ENCODE data around the gene S100A10. TPM values are rescaled to one million over a fixed set of nuclear protein-coding genes. Genes with fewer than 3 reads are reported as not detected.

S100A10 gene
- total RNA-seq, 2 experiments from 2014 or later = 189 to 204 TPM

DNA sequence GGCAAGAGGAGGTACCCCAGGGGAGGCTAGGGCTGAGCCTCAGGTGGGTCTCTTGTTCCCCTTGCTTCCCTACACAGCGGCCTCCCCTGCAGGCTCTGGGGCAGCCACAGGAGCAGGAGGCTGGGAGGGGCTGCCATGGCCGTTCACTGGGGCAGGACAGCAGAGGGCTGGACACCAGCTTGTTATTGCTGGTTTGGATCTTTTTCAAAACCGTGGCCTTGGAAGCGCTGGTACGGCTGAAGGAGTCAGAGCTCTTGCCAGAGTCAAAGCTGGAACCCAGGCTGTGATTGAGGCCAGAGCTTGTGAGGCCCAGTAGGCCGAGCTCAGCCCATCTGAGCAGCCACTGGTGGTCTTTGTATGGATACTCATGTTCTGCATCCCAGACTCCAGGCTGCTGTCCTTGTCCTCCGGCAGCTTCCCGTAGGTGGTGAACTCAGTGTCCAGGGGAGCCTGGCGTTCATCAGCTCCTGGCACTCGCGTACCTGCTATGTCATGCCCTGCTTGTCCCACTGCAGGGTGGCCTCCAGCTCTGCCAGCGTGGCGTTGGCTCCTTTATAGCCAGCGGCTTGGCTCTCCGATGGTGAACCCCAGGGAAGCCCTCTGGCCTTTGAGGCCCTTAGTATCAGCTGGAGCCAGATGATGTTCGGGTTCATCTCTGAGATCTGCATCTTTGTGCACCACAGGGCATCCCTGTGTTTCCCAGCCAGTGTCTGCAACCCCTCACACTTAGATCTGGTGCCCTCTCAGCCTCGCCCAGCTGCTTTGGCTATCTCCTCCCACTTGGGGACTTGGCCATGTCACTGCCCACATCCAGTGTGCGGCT is 44.1 kb downstream of the S100A10 start:
- intact Hi-C loops (cut with DNase I, micrococcal nuclease) = no loop called here
- Mint-ChIP-seq H3K4me1 (ENCODE audit: low read depth) (peaks cover 25% of the 10 kb centered on the region), H3K27me3 (no peaks in the 10 kb centered on the region), H3K4me3 (no peak overlapping the region), H3K36me3 (ENCODE audit: low read depth) (no peaks in the 10 kb centered on the region), H3K9me3 (no peaks in the 10 kb centered on the region), H3K27ac (no peak overlapping the region)
- POLR2A ChIA-PET = interaction anchor here (0.7 kb wide), 1 partner anchor 8 kb away, joined by 3 read pairs; no protein-coding TSS in a partner anchor
- DNase-seq = no peak
- TF ChIP-seq, protein P1, sequence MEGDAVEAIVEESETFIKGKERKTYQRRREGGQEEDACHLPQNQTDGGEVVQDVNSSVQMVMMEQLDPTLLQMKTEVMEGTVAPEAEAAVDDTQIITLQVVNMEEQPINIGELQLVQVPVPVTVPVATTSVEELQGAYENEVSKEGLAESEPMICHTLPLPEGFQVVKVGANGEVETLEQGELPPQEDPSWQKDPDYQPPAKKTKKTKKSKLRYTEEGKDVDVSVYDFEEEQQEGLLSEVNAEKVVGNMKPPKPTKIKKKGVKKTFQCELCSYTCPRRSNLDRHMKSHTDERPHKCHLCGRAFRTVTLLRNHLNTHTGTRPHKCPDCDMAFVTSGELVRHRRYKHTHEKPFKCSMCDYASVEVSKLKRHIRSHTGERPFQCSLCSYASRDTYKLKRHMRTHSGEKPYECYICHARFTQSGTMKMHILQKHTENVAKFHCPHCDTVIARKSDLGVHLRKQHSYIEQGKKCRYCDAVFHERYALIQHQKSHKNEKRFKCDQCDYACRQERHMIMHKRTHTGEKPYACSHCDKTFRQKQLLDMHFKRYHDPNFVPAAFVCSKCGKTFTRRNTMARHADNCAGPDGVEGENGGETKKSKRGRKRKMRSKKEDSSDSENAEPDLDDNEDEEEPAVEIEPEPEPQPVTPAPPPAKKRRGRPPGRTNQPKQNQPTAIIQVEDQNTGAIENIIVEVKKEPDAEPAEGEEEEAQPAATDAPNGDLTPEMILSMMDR (IDR thresholded peaks at IDR 0.05) = no peak
- Histone ChIP-seq H3K36me3 (ENCODE audit: insufficient read depth, low read length) (no peaks in the 10 kb centered on the region), H3K4me1 (ENCODE audit: insufficient read depth, low read length) (peaks cover 26% of the 10 kb centered on the region), H3K4me3 (ENCODE audit: low read length) (no peak overlapping the region), H3K9me3 (ENCODE audit: control insufficient read depth in 1 of 2, insufficient read depth in 1 of 2, low read length in 2 of 2) (no peaks in the 10 kb centered on the region), H3K27me3 (ENCODE audit: control insufficient read depth in 1 of 2, insufficient read depth in 2 of 2, low read length in 2 of 2) (no peaks in the 10 kb centered on the region), H3K27ac (ENCODE audit: low read depth in 1 of 2, low read length in 2 of 2) (no peak overlapping the region)
- no peak for ATAC-seq (ENCODE audit: poor library complexity)
- CTCF ChIA-PET = interaction anchor here (1.1 kb wide), 1 partner anchor 18 kb away, joined by 3 read pairs; no protein-coding TSS in a partner anchor

DNA sequence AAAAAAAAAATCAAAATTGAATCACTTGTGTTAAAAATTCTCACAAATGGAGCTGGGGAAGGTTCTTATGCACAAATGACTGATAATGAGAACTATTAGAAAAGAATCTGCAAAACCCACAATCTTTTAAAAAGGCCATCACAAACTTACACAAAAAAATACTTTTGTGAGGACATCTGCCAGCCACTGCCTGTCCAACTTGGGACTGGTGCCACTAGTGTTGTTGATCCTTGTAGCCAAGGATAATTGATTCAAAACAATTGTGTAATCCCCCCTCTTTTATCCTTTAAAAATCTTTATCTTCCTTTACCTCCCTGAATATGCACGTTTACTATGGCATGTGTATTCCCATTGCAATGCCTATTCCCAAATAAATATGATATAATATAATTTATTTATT is 45.2 kb downstream of the S100A10 start:
- Mint-ChIP-seq H3K27ac (no peak overlapping the region), H3K27me3 (no peaks in the 10 kb centered on the region), H3K9me3 (no peaks in the 10 kb centered on the region), H3K4me3 (no peak overlapping the region), H3K4me1 (ENCODE audit: low read depth) (peaks cover 33% of the 10 kb centered on the region), H3K36me3 (ENCODE audit: low read depth) (no peaks in the 10 kb centered on the region)
- intact Hi-C loops (cut with DNase I, micrococcal nuclease) = no loop called here
- Histone ChIP-seq H3K27me3 (ENCODE audit: control insufficient read depth in 1 of 2, insufficient read depth in 2 of 2, low read length in 2 of 2) (no peaks in the 10 kb centered on the region), H3K4me3 (ENCODE audit: low read length) (no peak overlapping the region), H3K36me3 (ENCODE audit: insufficient read depth, low read length) (no peaks in the 10 kb centered on the region), H3K9me3 (ENCODE audit: control insufficient read depth in 1 of 2, insufficient read depth in 1 of 2, low read length in 2 of 2) (no peaks in the 10 kb centered on the region), H3K27ac (ENCODE audit: low read depth in 1 of 2, low read length in 2 of 2) (no peak overlapping the region), H3K4me1 (ENCODE audit: insufficient read depth, low read length) (peaks cover 35% of the 10 kb centered on the region)
- DNase-seq (no peak), ATAC-seq (ENCODE audit: poor library complexity) (no peak)
- ChIA-PET CTCF (no interaction called here), POLR2A (no interaction called here)
- TF ChIP-seq, protein P1 (IDR thresholded peaks at IDR 0.05) = no peak

DNA sequence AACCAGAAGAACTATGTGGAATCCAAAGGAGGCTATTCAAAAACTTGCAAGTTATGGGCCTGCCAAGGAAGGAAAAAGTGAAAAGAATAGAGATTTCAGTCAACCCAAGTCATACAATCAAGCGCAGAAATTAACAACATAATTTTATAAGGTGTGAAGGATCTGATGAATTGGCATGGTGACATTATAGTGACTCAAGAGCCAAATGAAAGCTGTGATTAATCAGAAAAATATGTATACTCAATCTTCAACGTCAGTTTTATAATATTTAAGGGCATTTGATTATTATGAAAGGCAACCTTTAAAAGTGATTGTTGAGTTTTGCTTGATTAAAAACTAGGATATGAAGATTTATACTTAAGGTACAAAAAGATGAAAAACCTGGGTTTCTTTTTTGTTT is 46.5 kb downstream of the S100A10 start:
- no peak for ATAC-seq (ENCODE audit: poor library complexity)
- H3K27me3 ChIP-seq (ENCODE audit: control insufficient read depth in 1 of 2, insufficient read depth in 2 of 2, low read length in 2 of 2) = no peaks in the 10 kb centered on the region
- H3K4me1 ChIP-seq (ENCODE audit: insufficient read depth, low read length) = peaks cover 40% of the 10 kb centered on the region
- Mint-ChIP-seq H3K36me3 (ENCODE audit: low read depth) (no peaks in the 10 kb centered on the region), H3K4me1 (ENCODE audit: low read depth) (peaks cover 37% of the 10 kb centered on the region), H3K27me3 (no peaks in the 10 kb centered on the region), H3K9me3 (no peaks in the 10 kb centered on the region), H3K27ac (peak overlapping the region; percentile 88), H3K4me3 (no peak overlapping the region)
- ChIA-PET POLR2A (no interaction called here), CTCF (interaction anchor here (0.8 to 2.3 kb wide), 4 partner anchors 13 to 87 kb away, joined by 3 to 8 read pairs (median 6); partner anchors contain the start of gene THEM4)
- TF ChIP-seq, protein P1 (IDR thresholded peaks at IDR 0.05) = no peak
- H3K9me3 ChIP-seq (ENCODE audit: control insufficient read depth in 1 of 2, insufficient read depth in 1 of 2, low read length in 2 of 2) = no peaks in the 10 kb centered on the region
- H3K4me3 ChIP-seq (ENCODE audit: low read length) = no peak overlapping the region
- DNase-seq = no peak
- intact Hi-C loops (cut with DNase I, micrococcal nuclease) = loop anchor here in 1 of 2 experiments (1.0 kb wide), 1 partner anchor 32 kb away; no protein-coding TSS in a partner anchor
- no peaks in the 10 kb centered on the region for H3K36me3 ChIP-seq (ENCODE audit: insufficient read depth, low read length)
- peak overlapping the region in 1 of 2 donors; percentile 85 for H3K27ac ChIP-seq (ENCODE audit: low read depth in 1 of 2, low read length in 2 of 2)

All from CD4-positive, alpha-beta T cell (primary cell).